GM21423 (cell line): ENCODE data around the gene TBKBP1.
"Not testable (repeated sequence)": the region's sequence is repeated elsewhere in the genome, so short reads cannot be mapped to it uniquely, and the experiment has no call there.

Experiments
- ATAC-seq: cut with Tn5 transposase; IDR thresholded peaks from one replicate; pipeline ENCODE4 v1.9.1; 2021; ENCODE audit warnings: mild to moderate bottlenecking, moderate library complexity; ENCODE audit not compliant: unreplicated experiment

TBKBP1 gene

GRCh38 chr17:47678196-47678595 lies 15.8 kb upstream of the TBKBP1 start:
- no peak for ATAC-seq

- ATAC-seq, result no peak
Measured at GRCh38 chr17:47682138-47682537, 11.8 kb upstream of the TBKBP1 start.

GRCh38 chr17:47682727-47683126 lies 11.2 kb upstream of the TBKBP1 start:
- not testable (repeated sequence) for ATAC-seq

GRCh38 chr17:47684025-47684424 lies 9.9 kb upstream of the TBKBP1 start:
- ATAC-seq, result no peak

GRCh38 chr17:47684535-47685193 lies 9.3 kb upstream of the TBKBP1 start:
- ATAC-seq, result no peak

GRCh38 chr17:47685556-47686275 lies 8.2 kb upstream of the TBKBP1 start:
- no peak for ATAC-seq

GRCh38 chr17:47686276-47686635 lies 7.7 kb upstream of the TBKBP1 start:
- no peak for ATAC-seq

GRCh38 chr17:47686664-47687327 lies 7.2 kb upstream of the TBKBP1 start:
- no peak for ATAC-seq

GRCh38 chr17:47687328-47687690 lies 6.7 kb upstream of the TBKBP1 start:
- ATAC-seq, result no peak

- ATAC-seq, result no peak
Measured at GRCh38 chr17:47687748-47688147, 6.2 kb upstream of the TBKBP1 start.

- ATAC-seq, result no peak
Measured at GRCh38 chr17:47690121-47690520, 3.8 kb upstream of the TBKBP1 start.

GRCh38 chr17:47692137-47692894 lies 1.6 kb upstream of the TBKBP1 start:
- no peak for ATAC-seq

- ATAC-seq, result no peak
Measured at GRCh38 chr17:47692895-47693730, 848 bp upstream of the TBKBP1 start.

- ATAC-seq, result no peak
Measured at GRCh38 chr17:47694581-47695428, 844 bp downstream of the TBKBP1 start.

GRCh38 chr17:47695429-47696376 lies 1.7 kb downstream of the TBKBP1 start:
- no peak for ATAC-seq

- ATAC-seq, result no peak
Measured at GRCh38 chr17:47696717-47697642, 3.0 kb downstream of the TBKBP1 start.

GRCh38 chr17:47697906-47698711 lies 4.1 kb downstream of the TBKBP1 start:
- no peak for ATAC-seq
